ENCODE measurements around the gene CEACAM18.

CEACAM18 gene

DNA sequence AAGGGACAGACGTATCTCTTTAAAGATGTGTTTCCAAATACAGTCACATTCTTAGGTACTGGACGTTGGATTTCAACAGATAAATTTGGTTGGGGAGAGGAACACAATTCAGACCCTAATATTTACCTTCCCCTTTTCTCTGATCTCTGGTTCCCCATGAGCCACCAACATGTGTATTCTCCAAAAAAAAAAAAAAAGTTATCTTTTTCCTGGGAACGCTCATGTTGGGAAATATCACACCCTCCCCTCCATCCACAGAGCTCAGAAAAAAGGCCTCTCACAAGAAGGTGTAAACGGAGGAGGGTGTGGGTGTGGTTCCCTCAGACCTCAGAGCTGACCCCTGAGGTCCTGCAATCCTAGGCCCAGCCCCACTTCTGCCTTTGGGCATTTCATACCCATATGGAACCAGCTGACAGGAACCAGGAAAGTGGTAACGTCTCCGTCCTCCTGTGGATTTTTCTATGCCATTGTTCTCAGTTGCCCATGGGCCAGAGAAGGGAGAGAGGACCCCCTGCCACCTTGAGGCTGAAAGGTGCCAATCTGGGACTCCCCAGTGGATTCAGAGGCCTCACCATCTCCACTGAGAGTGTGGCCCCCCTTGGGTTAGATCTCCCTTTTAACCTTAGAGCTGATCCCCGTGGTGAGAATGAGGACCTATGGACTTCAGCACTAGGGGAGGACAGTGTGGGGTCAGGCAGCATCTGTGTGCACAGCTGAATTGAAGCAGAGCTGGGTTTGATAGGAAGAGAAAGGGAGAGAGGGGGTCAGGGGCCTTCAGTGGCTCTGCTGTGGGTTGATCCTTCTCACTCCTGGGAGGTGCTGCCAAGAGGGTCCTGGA, 31.7 kb downstream of the CEACAM18 start:
- no peak for DNase-seq (ENCODE audit: low spot score)
- TF ChIP-seq, protein P1, sequence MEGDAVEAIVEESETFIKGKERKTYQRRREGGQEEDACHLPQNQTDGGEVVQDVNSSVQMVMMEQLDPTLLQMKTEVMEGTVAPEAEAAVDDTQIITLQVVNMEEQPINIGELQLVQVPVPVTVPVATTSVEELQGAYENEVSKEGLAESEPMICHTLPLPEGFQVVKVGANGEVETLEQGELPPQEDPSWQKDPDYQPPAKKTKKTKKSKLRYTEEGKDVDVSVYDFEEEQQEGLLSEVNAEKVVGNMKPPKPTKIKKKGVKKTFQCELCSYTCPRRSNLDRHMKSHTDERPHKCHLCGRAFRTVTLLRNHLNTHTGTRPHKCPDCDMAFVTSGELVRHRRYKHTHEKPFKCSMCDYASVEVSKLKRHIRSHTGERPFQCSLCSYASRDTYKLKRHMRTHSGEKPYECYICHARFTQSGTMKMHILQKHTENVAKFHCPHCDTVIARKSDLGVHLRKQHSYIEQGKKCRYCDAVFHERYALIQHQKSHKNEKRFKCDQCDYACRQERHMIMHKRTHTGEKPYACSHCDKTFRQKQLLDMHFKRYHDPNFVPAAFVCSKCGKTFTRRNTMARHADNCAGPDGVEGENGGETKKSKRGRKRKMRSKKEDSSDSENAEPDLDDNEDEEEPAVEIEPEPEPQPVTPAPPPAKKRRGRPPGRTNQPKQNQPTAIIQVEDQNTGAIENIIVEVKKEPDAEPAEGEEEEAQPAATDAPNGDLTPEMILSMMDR (IDR thresholded peaks at IDR 0.05; ENCODE audit: extremely low read depth, missing control alignments) = no peak

DNA sequence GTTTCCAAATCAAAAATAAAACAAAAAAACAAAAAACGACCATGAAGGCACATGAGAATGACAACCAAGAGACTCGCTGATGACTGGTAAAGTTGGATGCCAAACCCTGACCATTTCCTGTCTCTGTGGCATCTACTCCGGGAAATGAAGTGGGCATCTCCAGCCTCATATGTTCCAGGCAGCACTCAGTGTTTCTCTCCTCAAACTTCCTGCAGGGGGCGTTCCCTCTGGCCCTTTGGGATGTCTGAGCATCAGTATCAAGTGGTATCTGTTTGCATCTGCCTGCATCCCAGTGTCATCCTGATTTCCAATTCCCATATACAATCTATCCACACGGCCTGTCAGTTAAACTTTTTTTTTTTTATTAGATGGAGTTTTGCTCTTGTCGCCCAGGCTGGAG, 33.0 kb downstream of the CEACAM18 start:
- peak; percentile 25 for DNase-seq (ENCODE audit: low spot score)
- TF ChIP-seq, protein P1 (IDR thresholded peaks at IDR 0.05; ENCODE audit: extremely low read depth, missing control alignments) = no peak

DNA sequence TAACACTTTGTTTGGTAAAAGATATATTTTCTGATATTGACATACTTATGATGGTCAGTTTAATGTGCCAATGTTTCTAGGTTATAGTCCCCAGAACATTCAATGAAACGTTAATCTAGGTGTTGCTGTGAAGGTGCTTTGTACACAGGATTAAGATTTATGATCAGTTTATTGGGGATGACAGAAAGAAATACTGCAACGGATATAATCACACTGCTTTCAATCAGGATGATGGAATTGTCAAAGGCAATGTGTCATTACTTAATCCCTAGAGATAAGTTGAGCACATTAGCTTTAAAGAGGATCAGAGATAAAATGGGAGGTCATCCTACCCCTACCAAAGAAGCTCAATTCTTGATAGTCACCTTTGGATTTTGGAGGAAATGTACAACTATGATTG, 35.6 kb downstream of the CEACAM18 start:
- TF ChIP-seq, protein P1 (IDR thresholded peaks at IDR 0.05; ENCODE audit: extremely low read depth, missing control alignments) = no peak

DNA sequence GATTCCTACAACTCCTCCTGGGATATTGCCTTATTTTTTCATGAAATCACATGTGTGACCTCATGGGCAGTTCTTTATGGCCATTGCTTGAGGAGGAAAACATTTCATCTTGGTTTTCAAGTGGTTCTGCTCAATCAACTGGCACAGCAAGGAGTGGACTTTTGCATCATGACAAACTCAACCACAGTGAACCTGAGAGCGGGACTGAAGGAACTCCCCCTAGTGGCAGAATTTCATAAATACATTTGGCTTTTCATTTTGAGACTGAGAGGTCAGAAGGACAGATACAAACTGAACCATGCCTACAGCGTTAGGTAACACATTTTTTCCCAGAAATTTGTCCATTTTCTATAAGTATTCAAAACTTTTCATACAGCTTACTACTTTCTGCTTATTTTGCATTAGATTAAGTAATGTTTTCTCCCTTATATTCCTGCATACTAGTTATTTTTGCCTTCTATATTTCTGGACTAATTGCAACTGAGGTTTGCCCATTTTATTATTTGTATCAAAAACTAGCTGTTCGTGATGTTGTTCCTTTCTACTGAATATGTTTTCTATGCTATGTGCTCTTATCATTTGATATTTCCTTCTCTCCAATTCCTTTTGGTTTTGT, 36.6 kb downstream of the CEACAM18 start:
- TF ChIP-seq, protein P1 (IDR thresholded peaks at IDR 0.05; ENCODE audit: extremely low read depth, missing control alignments) = peak; percentile 63
- DNase-seq (ENCODE audit: low spot score) = peak; percentile 61

More for the DNA sequence above, 35.6 kb downstream of the CEACAM18 start:
- DNase-seq (ENCODE audit: low spot score) = no peak

DNA sequence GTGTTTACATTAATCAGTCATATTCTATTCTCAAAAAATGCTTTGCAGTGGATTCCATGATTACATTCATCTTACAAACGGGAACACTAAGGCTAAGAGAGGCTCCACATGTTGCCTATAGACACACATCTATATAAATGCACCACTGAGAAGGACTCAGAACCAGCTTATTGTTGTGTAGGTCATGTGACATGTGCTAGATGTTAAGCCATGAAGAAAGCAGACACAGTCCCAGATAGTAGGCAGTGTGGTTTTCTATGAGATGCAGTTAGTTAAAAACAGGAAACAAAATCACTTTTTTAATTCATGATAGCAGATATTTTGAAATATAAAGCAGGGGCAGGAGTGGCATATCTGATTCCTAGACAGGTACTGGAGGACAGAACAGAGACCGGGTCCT, 42.4 kb downstream of the CEACAM18 start:
- DNase-seq (ENCODE audit: low spot score) = no peak
- TF ChIP-seq, protein P1 (IDR thresholded peaks at IDR 0.05; ENCODE audit: extremely low read depth, missing control alignments) = no peak

DNA sequence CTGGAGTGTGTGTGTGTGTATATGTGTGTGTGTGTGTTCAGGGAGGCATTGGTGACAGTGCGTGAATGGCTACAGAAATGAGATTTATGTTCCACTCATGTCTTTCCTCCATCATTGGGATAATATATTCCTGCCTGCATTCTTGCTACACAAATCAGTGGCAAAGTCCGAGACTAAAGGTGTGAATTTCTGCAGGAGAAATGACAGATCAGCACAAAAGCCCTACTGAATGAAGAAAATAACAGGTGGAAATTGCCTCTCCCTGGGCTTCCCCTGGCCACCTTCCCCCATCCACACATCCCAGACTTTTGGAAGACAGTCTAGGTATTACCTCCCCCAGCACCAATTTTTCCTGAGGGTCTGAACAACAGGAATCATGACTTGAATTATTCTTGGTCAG, 43.0 kb downstream of the CEACAM18 start:
- TF ChIP-seq, protein P1 (IDR thresholded peaks at IDR 0.05; ENCODE audit: extremely low read depth, missing control alignments) = no peak
- DNase-seq (ENCODE audit: low spot score) = no peak

DNA sequence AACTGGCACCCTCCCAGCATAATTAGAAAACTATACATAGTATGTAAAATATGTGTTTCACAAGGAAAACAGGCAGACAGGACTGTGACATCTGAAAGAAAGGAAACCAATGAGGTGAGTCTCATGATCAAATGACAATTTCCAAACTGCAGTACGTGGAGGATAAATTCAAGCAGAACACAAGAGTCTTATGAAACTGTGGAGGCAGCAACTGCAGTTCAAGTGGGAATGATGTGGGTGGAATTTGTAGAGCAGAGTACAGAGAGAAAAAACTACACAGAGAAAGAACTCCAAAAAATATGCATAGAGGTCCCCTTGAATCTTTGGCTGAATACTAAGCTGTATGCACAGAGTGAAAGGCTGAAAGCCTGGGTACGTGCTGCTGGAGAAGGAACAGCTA, 43.4 kb downstream of the CEACAM18 start:
- TF ChIP-seq, protein P1 (IDR thresholded peaks at IDR 0.05; ENCODE audit: extremely low read depth, missing control alignments) = no peak
- DNase-seq (ENCODE audit: low spot score) = no peak

Data from GM20000 (cell line).